ENCODE measurements around the gene COPS4.
"Not testable (repeated sequence)": the region's sequence is repeated elsewhere in the genome, so short reads cannot be mapped to it uniquely, and the experiment has no call there.

COPS4 gene

GRCh38 chr4:83108101-83108861 lies 73.3 kb downstream of the COPS4 start:
- FAIRE-seq (peak; percentile 67), DNase-seq (ENCODE audit: insufficient read length, low spot score) (no peak)
- TF ChIP-seq PAX5 (IDR thresholded peaks at IDR 0.05; ENCODE audit: insufficient read depth, low read length, severe bottlenecking) = no peak

- DNase-seq (ENCODE audit: insufficient read length, low spot score) = peak; percentile 37
- FAIRE-seq = peak; percentile 82
- TF ChIP-seq SPI1 (IDR thresholded peaks at IDR 0.05; ENCODE audit: low read depth, low read length) (no peak), POLR2AphosphoS5 (IDR thresholded peaks at IDR 0.05; ENCODE audit: low read depth, low read length) (no peak), TAF1 (IDR thresholded peaks at IDR 0.05; ENCODE audit: low read depth, low read length) (no peak; the same call in 1 of the 2 replicates), PAX5 (IDR thresholded peaks at IDR 0.05; ENCODE audit: insufficient read depth, low read length, severe bottlenecking) (no peak)
Measured at GRCh38 chr4:83109480-83110222, 74.7 kb downstream of the COPS4 start.

GRCh38 chr4:83110223-83110945 lies 75.4 kb downstream of the COPS4 start:
- DNase-seq (ENCODE audit: insufficient read length, low spot score) = peak; percentile 52
- peak; percentile 99 for FAIRE-seq
- peak; percentile 31; the same call in 1 of the 2 replicates for TF ChIP-seq POLR2A (IDR thresholded peaks at IDR 0.05; ENCODE audit: low read depth, low read length)
- peak; percentile 81; the same call in 1 of the 2 replicates for TF ChIP-seq POU2F2 (IDR thresholded peaks at IDR 0.05; ENCODE audit: low read depth, low read length)
- TF ChIP-seq SPI1 (IDR thresholded peaks at IDR 0.05; ENCODE audit: low read depth, low read length) = no peak
- TF ChIP-seq PAX5 (IDR thresholded peaks at IDR 0.05; ENCODE audit: insufficient read depth, low read length, severe bottlenecking) = peak; percentile 40
- no peak for TF ChIP-seq TAF1 (IDR thresholded peaks at IDR 0.05; ENCODE audit: low read depth, low read length)
- TF ChIP-seq POLR2AphosphoS5 (IDR thresholded peaks at IDR 0.05; ENCODE audit: low read depth, low read length) = peak; percentile 51; the same call in 1 of the 2 replicates

GRCh38 chr4:83110970-83111750 lies 76.2 kb downstream of the COPS4 start:
- no peak for DNase-seq (ENCODE audit: insufficient read length, low spot score)
- FAIRE-seq = no peak
- TF ChIP-seq TAF1 (IDR thresholded peaks at IDR 0.05; ENCODE audit: low read depth, low read length) = no peak
- no peak for TF ChIP-seq POU2F2 (IDR thresholded peaks at IDR 0.05; ENCODE audit: low read depth, low read length)
- TF ChIP-seq SPI1 (IDR thresholded peaks at IDR 0.05; ENCODE audit: low read depth, low read length) = no peak
- no peak for TF ChIP-seq POLR2A (IDR thresholded peaks at IDR 0.05; ENCODE audit: low read depth, low read length)
- TF ChIP-seq POLR2AphosphoS5 (IDR thresholded peaks at IDR 0.05; ENCODE audit: low read depth, low read length) = no peak
- no peak for TF ChIP-seq PAX5 (IDR thresholded peaks at IDR 0.05; ENCODE audit: insufficient read depth, low read length, severe bottlenecking)

GRCh38 chr4:83111751-83112141 lies 76.8 kb downstream of the COPS4 start:
- not testable (repeated sequence) for FAIRE-seq; DNase-seq (ENCODE audit: insufficient read length, low spot score)

GRCh38 chr4:83112231-83112630 lies 77.2 kb downstream of the COPS4 start:
- TF ChIP-seq SPI1 (IDR thresholded peaks at IDR 0.05; ENCODE audit: low read depth, low read length) (peak; percentile 96), POU2F2 (IDR thresholded peaks at IDR 0.05; ENCODE audit: low read depth, low read length) (no peak)
- DNase-seq (ENCODE audit: insufficient read length, low spot score) (no peak), FAIRE-seq (no peak)

GRCh38 chr4:83112678-83113428 lies 77.9 kb downstream of the COPS4 start:
- FAIRE-seq = peak; percentile 92
- DNase-seq (ENCODE audit: insufficient read length, low spot score) = no peak
- no peak for TF ChIP-seq POU2F2 (IDR thresholded peaks at IDR 0.05; ENCODE audit: low read depth, low read length)
- TF ChIP-seq POLR2A (IDR thresholded peaks at IDR 0.05; ENCODE audit: low read depth, low read length) = no peak
- no peak for TF ChIP-seq SPI1 (IDR thresholded peaks at IDR 0.05; ENCODE audit: low read depth, low read length)
- no peak for TF ChIP-seq PAX5 (IDR thresholded peaks at IDR 0.05; ENCODE audit: insufficient read depth, low read length, severe bottlenecking)
- TF ChIP-seq TAF1 (IDR thresholded peaks at IDR 0.05; ENCODE audit: low read depth, low read length) = no peak
- TF ChIP-seq POLR2AphosphoS5 (IDR thresholded peaks at IDR 0.05; ENCODE audit: low read depth, low read length) = no peak

GRCh38 chr4:83113429-83113786 lies 78.4 kb downstream of the COPS4 start:
- TF ChIP-seq POLR2A (IDR thresholded peaks at IDR 0.05; ENCODE audit: low read depth, low read length) (no peak), TAF1 (IDR thresholded peaks at IDR 0.05; ENCODE audit: low read depth, low read length) (no peak), POU2F2 (IDR thresholded peaks at IDR 0.05; ENCODE audit: low read depth, low read length) (no peak)
- DNase-seq (ENCODE audit: insufficient read length, low spot score) (no peak), FAIRE-seq (no peak)

GRCh38 chr4:83114576-83114975 lies 79.6 kb downstream of the COPS4 start, which contains the start of gene PLAC8:
PLAC8 (minus strand) TSS chr4:83114729; CDS start chr4:83107921, 6,808 bp downstream.
- FAIRE-seq = peak; percentile 69
- DNase-seq (ENCODE audit: insufficient read length, low spot score) = peak; percentile 29
- peak; percentile 78; the same call in 1 of the 2 replicates for TF ChIP-seq POLR2A (IDR thresholded peaks at IDR 0.05; ENCODE audit: low read depth, low read length)
- 0 out of 2 replicates have a peak, but pooled peaks have one; percentile 41 for TF ChIP-seq TAF1 (IDR thresholded peaks at IDR 0.05; ENCODE audit: low read depth, low read length)
- no peak for TF ChIP-seq POU2F2 (IDR thresholded peaks at IDR 0.05; ENCODE audit: low read depth, low read length)

Measured in GM12891 (cell line).